ENCODE results near the gene TMEM222.
A peak's percentile ranks its signal among the peaks of the same experiment; 100 is the strongest.

TMEM222 gene

GRCh38 chr1:27341525-27342252 is 19.7 kb downstream of the TMEM222 start, which contains the start of gene SYTL1:
Gene SYTL1, plus strand, starts transcription at chr1:27342022. Its CDS starts 3,313 bp downstream, at chr1:27345335.
- peak in 4 of 56 donors; percentile 9 to 36 (median 22) for DNase-seq

DNA sequence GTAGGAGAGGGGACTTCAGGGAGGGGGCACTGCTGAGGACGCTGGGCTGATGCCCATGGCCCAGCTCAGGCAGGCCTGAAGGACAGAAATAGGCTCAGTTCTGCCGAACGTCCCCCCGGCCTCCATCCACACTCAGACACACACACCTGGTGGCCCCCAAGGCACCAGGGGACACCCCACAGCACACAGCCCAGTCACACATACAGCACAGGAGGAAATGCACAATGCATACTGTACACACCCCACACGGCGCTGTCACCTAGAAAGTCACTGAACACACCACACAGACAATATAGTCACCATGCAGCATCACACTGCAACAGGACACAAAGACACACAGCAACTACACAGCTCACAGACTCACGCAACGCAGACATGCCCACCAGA is 20.4 kb downstream of the TMEM222 start:
- DNase-seq, result no peak

DNA sequence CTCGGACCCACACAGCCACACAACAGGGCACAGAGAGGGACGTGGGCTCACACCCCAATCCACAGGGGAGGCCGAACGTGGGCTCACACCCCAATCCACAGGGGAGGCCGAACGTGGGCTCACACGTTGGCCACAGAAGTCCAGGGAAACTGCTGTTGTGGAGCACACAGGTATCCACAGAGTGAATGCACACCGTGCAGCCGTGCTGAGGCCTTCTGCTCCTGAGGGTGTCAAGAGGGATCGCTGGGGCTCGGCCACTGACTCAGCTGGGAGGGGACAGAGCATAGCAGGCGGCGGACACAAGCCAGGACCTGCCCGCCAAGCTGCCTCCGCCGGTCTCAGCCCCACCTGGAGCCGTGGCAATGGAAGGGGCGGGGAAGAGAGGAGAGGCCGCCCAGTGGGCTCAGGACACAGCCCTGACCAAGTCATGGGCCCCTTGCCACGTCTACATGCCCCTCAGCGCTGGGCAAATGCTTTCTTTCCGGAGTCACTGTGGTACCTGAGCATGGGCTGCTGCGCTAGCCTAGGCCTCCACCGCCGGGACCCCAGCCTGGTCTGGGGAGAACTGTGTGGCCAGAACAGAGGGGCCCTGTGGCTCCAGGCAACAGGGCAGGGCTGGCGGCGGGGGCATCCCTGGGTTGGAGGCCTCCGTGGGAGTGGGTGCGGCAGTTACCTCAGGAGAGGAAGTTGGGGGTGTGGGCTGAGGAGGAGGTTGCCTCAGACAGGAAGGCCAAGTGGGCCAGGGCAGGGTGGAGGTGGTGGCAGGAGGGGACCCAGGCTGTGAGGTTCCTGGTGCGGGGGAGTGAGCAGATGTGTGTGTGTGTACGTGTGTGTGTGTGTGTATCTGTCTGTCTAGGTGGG is 21.0 kb downstream of the TMEM222 start:
- no peak for DNase-seq

DNA sequence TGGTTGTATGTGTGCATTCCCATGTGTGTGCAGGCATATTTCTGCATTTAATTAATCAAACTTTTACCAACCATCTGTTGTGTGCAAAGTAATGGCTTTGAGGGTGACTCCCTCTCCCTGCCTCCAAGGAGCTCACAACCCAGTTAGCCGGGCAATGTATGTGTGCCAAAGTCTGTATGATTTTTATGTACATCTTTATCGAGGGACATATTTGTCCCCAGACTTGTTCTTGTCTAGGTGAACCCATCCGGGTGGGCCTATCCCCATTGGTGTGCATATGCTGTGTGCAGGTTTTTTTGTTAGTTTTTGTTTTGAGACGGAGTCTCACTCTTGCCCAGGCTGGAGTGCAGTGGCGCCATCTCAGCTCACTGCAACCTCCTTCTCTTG is 21.7 kb downstream of the TMEM222 start:
- no peak for DNase-seq

GRCh38 chr1:27345272-27345671 is 23.3 kb downstream of the TMEM222 start:
- no peak for DNase-seq

GRCh38 chr1:27346357-27346756 is 24.4 kb downstream of the TMEM222 start:
- no peak for DNase-seq

GRCh38 chr1:27346991-27347624 is 25.1 kb downstream of the TMEM222 start:
- no peak for DNase-seq

DNA sequence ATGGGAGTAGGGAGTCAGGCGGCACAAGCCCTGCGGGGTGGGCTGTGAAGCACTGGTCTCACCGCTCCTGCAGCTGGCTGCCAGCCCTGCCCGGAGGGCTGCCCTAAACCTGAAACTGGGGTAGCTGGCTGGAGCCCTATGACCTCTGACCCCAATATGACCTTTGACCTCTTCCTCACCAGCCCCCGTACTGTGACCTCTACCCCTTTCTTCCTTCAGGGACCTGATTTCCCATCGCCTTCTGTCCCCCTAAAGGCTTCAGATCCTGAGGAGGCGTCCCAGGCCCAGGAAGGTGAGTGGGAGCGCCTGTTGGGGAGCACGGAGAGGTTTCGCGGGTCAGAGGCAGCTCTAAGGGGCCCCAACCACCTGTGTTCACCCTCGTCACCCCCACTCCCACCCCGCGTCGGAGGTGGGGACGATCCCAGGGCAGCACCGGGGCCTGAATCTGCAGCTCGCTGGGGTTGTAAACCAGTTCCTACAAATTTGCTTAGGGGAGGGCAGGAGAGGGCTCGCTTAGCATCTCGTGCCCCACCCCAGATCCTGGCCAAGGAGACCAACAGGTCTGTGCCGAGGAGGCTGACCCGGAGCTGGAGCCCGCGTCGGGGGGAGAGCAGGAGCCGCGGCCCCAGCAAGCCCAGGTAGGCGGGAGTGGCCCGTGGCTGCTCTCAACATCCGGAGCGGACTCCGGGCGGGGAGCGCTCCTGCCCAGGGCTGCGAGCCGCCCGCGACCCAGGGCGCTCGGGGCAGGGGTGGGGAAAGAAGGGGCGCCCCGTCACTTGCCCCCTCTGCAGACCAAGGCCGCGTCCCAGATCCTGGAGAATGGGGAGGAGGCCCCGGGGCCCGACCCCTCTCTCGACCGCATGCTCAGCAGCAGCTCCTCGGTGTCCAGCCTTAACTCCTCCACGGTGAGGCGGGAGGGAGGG is 27.2 kb downstream of the TMEM222 start:
- DNase-seq, result no peak

GRCh38 chr1:27349784-27350662 is 28.1 kb downstream of the TMEM222 start:
- DNase-seq, result peak in 8 of 56 donors; percentile 18 to 38 (median 28)

DNA sequence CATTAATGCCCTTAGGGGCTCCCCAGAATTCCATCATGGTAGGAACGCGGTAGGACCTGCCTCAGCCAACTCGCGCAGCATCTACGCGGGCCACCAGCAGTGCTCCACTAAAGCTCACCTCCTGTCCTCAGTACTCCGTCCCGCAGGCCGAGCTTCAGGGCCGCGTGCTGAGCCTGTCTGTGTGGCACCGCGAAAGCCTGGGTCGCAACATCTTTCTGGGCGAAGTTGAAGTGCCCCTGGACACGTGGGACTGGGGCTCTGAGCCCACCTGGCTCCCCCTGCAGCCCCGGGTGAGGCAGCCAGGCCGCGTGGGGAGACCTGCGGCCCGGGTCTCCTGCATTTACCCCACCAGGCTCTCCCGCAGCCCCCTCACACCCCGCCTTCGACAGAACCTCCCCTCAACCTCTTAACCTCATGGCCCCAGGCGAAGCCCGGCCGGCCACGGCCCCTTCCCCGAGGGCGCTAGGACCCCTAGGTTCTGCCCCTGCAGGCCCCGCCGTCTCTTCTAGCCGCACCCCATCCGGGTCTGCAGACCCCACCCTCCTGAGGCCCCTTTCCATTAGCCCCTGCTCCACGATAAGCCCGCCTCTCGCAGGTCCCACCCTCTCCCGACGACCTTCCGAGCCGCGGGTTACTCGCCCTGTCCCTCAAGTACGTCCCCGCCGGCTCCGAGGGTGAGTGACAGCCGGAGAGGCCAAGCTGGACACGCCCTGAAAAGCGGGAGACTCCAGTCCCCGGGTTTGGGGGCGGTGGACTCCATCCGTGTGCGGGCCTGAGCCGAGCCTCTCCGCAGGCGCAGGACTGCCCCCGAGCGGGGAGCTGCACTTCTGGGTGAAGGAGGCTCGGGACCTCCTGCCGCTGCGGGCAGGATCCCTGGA is 28.9 kb downstream of the TMEM222 start:
- DNase-seq, result peak in 1 of 56 donors; percentile 3

- no peak for DNase-seq
These were observed 29.7 kb downstream of the TMEM222 start for GRCh38 chr1:27351541-27352107.

- no peak for DNase-seq
These were observed 31.2 kb downstream of the TMEM222 start for GRCh38 chr1:27353166-27353565.

- no peak for DNase-seq
These were observed 31.7 kb downstream of the TMEM222 start for GRCh38 chr1:27353629-27354028.

DNA sequence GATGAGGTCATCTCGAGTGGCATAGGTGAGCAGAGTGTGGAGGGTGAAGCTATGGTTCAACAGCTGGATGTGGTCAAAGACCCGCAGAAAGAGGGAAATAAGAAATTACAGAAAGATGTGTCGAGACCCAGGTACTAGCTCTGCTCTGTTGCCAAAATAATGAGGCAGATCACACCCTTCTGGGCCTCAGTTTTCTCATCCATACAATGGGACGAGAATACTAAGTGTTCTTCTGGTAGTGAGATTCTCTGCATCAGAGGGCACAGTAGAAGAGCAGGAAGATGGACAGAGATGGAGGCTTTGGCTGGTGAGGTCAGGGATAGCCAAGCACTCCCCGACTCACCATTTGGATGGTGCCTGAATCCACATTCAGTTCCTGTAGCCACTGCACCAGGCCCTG is 33.7 kb downstream of the TMEM222 start:
- no peak for DNase-seq

- DNase-seq, result no peak
These were observed 34.3 kb downstream of the TMEM222 start for GRCh38 chr1:27356277-27356618.

DNA sequence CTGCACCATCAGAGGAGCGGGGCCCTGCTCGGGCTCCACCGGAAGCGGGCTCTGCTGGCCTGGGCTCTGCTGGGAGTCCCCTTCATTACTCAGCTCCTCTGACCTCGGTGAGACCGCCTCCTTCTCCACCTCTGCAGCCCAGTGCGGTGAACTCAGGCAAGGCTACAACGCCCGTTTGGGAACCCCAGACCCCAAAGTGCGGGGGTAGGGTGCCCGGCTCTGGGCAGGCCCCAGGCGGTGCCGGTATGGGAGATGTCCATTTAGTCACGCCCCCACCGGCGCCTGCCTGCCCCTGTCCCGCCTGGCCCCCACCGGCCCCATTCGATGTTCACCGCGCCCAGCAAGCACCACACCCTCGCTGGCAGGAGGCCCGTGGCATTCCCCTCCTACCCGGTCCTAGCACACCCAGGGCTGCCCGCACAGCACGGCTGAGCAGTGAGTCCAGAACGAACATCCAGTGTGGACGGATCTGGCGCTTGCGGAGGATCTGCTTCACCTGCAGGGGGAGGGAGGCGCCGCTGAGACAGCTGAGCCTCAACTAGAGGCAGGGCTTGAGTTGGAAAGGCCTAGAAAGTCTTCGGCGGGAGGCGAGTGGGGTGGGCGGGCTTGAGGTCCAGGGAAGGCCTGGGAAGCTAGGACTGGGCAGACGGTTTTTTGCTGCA is 34.8 kb downstream of the TMEM222 start:
- no peak for DNase-seq

DNA sequence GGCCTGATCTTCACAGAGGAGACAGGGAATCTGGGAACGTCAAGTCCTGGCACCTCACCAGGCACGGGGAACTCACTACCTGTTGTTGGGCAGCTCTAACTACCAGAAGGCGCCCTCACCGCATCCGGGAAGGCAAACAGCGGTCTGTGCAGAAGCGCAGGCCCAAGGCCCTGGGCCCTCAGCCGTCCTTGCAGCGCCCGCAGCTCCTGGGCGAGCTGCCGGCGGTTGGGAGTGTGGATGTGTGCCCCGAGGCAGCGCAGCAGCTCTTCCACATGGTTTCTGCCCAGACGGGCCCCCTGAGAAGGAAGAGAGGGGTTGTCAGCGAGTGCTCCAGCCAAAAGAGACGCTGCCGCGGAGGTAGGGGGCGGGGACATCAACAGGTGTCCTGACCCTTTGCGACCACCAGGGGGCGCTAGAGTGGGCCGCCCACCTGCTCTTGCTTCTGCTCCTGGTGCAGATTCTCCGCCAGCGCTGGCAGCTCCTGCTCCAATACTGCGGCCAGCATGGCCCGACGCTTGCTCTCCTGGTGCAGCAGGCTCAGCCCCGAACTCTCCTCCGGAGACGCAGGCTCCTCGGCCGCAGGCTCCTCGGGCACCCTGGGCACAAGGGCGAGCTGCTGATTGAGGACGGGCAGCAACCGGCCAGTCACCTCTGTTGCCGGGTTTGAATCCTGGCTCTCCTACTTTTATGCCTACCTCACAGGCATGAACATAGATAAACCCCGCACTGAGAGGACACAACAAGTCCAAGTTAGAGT is 35.5 kb downstream of the TMEM222 start:
- DNase-seq, result peak in 35 of 56 donors; percentile 4 to 71 (median 27)

Measured in amygdala (tissue), 56 donors.